K562 (cell line): Measurements from ENCODE around the gene NHLRC2.

Experiments
- ATF7 ChIP-seq: fragments of 450-650 bp; IDR thresholded peaks from 2 replicates; pipeline ENCODE4 v1.7.1; 2014; ENCODE audit warnings: mild to moderate bottlenecking, moderate library complexity
- CTCF ChIP-seq, 3 experiments: IDR thresholded peaks in 2 of 3; conservative IDR thresholded peaks in 1 of 3; 2 replicates each; pipeline ENCODE4 v1.5.1; 2011 to 2012; ENCODE audit warnings: low read length in 3 of 3, mild to moderate bottlenecking in 3 of 3, control low read depth in 2 of 3, improper control_type of control experiment in 1 of 3, inconsistent platforms in 1 of 3, low read depth in 1 of 3, mixed read lengths in 1 of 3, moderate library complexity in 1 of 3; ENCODE audit not compliant: insufficient read depth in 2 of 3
- HDAC2 ChIP-seq: fragments of 450-650 bp; IDR thresholded peaks from 2 replicates; pipeline ENCODE4 v1.6.1; 2016; ENCODE audit warnings: mild to moderate bottlenecking

DNA sequence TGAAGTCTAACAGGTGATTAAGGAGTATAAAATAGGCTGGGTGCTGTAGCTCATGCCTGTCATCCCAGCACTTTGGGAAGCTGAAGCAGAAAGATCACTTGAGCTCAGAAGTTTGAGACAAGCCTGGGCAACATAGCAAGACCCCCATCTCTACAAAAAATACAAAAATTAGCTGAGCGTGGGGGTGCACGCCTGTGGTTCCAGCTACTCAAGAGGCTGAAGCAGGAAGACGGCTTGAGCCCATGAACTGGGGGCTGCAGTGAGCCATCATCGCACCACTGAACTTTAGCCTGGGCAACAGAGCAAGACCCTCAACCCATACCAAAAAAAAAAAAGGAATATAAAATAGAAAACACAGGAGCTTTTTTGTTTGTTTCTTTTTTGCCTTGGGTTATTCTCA is 48.0 kb upstream of the NHLRC2 start:
- TF ChIP-seq HDAC2 = no peak
- TF ChIP-seq CTCF (IDR thresholded peaks at IDR 0.05 in 2 of 3, conservative IDR thresholded peaks at IDR 0.05 in 1 of 3; ENCODE audit: insufficient read depth in 2 of 3, low read depth in 1 of 3, low read length in 3 of 3) = no peak
- no peak for TF ChIP-seq ATF7
